Stimulated activated CD4-positive, alpha-beta T cell treated with anti-CD3 and anti-CD28 coated beads, Interleukin-4, amount 100 ng/mL, for 4 hours (primary cell): ENCODE measurements around the gene DEFB108B.
"Not testable (repeated sequence)": the region's sequence is repeated elsewhere in the genome, so short reads cannot be mapped to it uniquely, and the experiment has no call there.

Experiments
- DNase-seq, 2 experiments: peaks; one replicate each; pipeline ENCODE4 v3.0.0-alpha.2; 2020

Gene DEFB108B, protein sequence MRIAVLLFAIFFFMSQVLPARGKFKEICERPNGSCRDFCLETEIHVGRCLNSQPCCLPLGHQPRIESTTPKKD

DNA sequence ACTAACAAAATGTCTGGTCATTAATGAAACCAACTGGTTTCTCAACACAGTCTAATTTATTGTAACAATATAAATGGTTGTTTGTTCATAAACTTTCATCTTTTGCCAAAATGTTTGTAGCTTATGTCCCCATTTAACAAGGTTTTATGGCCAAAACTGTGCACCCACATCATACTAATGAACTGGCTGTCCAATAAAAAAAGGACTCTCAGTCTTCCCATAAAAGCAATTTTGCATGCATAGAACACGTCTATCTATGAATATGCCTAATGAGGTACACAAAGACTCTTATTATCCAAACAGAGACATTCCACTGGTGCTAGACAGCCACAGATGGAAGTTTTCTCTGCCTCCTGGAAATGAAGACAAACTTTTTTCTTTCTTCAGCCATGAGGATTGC, at the start of gene DEFB108B:
Gene DEFB108B (plus strand): TSS at position 390 of the 400 bp plus-strand sequence. CDS start 0 bp downstream, at position 390.
- not testable (repeated sequence) for DNase-seq

DNA sequence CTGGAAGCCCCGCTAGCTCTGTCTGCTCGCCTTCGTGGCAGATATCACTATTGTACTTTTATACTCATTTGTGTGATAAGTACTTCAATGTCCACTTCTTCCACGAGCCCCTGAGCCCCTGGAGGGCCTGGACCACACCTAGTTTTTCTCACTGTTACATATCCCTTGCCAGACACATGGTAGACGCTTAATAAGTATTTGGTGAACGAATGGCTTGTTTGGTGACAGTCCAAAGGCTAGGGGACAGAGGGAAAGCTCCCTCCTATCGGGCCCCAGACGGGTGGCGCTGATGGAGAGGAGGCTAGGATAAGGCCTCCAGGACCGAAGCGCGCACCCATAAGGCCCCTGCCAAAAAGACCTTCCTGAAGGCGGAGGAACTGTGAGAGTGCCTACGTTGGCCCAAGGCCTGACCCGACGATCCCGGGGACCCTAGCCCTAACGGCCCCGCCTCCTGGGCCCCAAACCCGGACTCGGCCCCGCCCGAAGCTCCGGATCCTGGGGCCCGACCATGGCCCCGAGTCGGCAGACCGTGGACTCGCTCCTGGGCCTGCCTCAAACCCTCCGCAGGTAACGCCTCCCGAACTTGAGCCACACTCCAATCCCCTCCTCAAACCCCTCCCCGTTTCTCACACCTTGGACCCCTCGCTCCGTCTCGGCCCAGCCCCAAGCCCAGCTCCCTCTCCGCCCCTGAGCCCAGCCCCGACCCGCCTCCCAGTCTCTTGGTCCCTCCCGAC, 46.7 kb upstream of the DEFB108B start:
- DNase-seq, result not testable (repeated sequence)

DNA sequence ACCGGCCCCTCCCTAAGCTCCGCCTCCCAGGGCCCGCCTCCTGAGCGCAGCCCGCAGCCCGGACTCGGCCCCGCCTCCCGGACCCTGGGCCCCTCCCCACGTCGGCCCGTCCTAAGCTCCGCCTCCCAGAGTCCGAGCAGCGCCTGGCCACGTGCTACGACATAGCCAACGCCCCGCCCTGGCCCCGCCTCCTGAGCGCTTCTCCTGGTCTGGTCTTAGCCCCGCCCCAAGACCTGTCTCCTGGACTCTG, 46.2 kb upstream of the DEFB108B start:
- DNase-seq, result peak; percentile 99

DNA sequence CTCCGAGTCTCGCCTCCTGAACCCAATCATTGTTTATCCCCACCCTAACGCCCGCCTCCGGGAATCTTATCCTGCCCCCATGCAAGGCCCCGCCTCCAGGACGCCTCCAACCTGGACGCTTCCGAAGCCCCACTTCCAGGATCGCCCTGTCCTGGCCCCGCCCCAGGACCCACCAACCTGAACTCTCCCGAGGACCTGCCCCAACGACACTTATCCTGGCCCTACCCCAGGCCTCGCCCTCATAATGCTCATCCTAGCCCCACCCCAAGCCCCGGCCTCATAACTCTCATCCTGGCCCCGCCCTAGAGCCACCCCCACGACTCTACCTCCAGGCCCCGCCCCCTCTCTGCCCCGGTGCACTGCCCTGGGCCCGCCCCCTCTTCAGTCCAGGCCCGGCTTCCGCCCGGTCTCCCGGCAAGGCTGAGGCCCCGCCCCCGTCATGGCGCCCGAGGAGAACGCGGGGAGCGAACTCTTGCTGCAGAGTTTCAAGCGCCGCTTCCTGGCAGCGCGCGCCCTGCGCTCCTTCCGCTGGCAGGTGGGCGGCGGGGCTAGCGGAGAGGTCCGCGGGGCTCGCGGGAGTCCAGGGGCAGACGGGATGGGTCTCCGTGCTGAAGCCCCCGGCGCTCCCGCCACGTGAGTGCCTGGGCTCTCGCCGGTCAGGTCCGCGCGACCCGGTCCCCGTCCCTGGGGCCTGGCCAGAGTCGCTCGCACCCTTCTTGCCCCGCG, 45.7 kb upstream of the DEFB108B start:
- DNase-seq, result peak; percentile 86 to 87

DNA sequence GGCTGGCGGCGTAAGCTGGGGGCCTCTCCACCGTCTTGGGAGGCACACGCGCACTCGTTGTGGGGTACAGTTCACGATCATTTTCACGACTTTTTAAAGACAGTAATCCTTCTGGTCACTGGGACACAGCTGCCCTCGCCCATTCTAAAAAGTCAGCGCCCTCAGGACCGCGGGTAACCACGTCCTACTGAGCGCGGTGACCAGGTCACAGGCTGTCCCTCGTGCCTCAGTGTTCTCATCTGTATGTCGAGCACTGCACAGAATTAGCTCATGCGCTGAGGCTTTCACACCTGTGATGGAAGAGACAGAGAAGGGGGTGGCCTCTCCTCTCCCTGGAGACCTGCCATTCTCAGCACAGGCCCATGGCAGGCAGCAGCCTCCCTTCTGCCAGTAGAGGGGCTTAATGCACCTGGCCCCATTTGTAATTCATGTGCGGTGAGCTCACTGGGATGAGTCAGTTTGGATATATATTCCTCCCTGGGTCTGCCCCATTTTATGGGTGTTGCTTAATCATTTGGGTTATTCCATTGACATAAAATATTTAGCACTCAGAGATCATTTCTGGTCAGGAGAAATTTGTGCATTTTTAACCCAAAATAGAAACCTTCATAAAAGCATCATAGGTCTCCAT, 45.1 kb upstream of the DEFB108B start:
- not testable (repeated sequence) for DNase-seq

DNA sequence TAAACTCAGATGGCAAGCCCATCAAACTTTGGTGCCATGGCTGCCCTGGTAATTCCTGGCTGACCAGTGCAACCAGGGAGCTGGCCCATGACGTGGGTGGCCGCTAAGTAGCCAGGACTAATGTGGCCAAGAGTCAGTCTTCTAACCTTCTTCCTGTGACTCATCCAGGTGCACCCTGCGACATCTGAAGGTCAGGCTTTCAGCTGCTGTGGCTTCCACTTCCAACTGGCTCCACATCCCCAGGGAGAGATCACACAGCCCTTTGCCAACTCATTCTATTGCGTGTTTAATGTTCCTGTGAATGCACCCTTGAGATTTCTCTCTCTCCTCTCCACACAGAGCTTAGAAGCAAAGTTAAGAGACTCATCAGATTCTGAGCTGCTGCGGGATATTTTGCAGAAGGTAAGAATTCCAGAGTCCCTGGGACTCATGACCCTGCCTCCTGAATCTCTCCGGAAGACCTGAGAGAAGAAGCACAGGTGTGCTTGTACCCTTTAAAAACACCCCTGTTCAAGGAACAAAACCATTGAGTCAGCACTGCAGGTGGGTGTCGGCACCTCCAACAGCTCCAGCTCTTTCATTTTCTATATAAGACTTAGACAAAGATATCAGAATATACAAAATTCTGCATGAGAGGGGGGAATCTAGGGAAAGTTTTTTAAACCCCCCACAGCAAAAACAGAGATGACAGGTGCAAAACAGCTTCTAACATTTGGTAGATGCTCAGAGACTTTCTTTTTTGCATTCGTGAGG, 43.4 kb upstream of the DEFB108B start:
- DNase-seq, result not testable (repeated sequence)

DNA sequence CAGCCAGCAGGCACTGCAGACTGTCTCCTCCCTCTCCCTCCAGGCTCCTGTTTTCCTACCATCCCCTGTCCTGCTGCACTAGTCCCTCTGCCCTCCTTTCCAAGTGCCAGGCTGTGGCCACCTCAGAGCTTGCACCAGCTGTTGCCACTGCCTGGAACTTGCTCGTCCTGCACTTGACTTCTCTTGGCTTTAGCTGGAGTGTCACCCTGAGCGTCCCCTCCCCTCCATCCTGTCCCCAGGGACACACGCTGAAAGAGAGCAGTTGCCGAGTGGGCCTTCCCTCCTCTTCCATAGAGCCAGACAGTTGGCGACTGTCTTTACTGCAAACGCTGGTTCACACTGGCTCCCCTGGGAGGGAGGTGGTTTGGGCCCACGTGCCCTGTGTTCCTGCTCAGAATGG, 41.9 kb upstream of the DEFB108B start:
- DNase-seq, result not testable (repeated sequence)

DNA sequence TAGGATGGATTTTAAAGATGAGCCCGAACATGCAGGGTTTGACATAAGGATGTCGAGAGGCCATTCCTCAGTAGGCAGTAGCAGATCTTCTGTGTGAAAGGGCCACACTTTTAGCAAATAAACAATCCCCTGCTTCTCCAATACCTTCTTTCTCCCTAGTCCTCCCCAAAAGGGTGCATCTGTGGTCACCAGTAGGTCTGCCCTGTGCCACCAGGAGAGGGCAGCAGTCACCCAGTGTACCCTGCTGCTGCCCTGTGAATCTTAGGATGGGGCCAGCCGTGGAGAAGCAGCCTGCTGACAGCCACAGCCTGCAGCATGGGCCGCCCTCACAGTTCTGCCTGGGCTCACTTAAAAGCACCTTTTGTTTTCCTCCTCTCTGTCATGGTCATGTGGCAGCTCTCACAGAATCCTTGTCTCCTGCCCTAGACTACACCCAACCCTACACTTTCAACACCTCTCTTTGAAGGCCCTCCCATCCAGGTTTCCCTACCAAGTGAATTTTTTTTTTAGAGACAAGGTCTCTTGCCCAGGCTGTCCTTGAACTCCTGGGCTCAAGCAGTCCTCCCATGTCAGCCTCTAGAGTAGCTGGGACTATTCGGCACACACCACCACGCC, 40.3 kb upstream of the DEFB108B start:
- DNase-seq, result peak; percentile 32 to 50

DNA sequence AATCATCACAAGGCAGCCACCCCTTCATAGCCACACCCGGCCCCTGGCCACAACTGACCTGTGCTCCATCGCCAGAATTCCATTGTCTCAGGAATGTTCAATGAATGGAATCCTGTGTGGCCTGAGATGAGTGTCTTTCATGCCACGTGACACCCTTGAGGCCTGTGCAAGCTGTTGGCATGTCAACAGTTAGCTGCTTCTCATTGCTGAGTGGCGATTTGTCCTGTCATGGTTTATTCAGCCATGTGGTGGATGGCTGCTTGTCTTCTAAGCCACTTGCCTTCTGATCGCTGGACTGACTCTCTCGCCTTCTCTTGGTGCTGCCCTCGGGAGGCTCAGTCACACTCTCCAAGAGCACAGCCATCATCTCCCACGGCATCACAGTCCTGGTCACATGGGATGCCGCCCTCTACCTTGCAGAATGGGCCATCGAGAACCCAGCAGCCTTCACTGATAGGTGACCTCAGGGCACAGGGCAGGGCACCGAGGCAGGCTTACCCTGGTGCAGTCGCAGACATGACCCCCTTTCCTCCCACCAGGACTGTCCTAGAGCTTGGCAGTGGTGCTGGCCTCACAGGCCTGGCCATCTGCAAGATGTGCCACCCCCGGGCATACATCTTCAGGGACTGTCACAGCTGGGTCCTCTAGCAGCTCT, 38.5 kb upstream of the DEFB108B start:
- DNase-seq, result not testable (repeated sequence)

DNA sequence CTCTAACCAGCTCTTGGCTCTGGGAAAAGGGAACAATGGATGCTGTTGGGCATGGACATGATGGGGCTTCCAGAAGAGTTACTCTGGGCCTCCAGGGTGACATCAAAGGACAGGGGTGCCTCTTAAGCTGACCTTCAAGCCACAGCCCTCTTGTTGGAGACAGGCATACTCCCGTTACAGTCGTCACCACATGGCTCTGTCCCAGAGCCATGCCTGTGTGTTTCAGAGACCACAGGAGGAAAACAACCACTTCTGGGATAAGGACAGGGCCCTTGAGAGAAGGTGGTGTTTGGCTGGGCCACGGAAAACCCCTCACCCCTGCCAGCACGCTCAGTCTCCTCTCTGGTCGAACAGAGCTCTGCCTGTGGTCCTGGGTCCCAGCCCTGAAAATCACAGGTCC, 37.8 kb upstream of the DEFB108B start:
- not testable (repeated sequence) for DNase-seq

DNA sequence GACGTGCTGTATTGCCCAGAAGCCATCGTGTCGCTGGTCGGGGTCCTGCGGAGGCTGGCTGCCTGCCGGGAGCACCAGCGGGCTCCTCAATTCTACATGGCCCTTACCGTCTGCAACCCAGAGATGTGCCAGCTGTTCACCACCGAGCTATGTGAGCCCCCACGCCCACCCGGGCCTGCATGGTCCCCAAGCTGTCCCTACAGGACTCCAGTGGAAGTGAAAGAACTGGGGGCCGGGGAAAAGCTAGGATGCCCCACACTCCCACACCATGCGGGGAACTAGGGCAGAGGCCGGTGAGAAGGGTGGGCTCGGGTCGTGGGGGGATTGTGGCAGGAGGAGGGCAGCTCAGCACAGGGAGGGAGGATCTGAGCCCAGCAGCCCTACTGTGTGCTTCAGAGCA, 37.0 kb upstream of the DEFB108B start:
- not testable (repeated sequence) for DNase-seq

DNA sequence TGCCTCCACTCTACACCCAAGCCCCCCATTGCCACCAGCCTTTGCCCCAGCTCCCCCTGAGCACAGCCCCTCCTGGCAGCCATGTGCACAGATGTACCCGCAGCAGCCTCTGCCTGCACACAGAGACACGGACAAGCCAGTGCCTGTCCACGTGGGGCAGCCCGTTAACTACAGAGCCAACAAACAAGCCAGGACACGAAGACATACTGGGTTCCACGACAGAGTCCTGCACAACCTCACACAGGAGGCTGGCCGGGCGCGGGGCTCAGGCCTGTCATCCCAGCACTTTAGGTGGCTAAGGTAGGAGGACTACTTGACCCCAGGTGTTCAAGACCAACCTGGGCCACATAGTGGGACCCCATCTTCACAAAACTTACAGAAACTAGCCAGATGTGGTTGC, 36.2 kb upstream of the DEFB108B start:
- not testable (repeated sequence) for DNase-seq

DNA sequence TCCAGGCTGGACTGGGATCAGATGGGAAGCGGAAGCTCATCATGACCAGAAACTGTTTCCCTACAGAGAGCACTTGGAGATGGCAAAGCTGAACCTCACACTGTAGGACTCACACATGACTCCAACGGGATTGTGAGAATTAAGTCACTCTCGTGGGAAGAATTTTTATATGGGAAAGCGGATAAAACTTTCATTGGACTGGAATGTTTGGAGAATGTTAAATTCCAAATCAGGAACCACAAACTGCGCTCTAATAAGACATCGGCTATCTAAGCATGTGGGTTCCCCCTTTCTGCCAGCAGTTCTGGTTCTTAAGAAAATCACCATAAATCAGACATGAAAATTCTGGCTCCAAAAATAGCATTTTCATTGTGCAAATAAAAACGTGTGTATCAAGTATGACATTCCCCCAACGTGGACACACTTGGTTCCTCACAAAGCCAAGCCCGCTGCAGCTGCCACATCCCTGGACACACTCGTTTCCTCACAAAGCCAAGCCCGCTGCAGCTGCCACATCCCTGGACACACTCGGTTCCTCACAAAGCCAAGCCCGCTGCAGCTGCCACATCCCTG, 33.4 kb upstream of the DEFB108B start:
- not testable (repeated sequence) for DNase-seq

DNA sequence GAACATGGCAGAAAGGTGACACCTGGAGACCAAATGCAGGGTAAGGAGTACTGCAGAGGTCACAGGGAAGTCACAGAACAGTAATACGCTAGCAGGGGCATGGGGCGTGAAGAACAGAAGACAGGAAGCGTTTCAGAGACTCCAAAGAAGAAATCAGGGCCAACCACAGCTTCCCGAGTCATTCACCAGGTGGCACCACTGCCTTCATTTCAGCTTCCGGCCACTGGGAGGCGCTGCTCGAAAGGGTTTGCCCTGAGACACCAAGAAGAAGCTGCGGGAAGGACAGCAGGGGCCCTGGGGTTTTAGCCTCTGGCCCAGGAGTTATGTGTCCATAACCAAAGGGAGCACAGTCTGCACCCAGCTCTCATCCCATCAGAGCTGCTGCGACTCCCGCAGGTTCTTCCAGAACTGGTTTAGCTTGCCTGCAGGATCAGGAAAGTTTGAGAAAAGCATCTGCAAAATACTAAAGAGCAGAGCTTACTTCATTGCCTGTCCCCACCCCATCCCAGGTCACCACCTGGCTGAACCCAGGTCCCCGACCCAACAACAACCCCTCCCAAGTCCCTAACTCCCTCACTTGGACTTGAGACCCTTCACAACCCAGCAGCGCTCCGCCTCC, 32.6 kb upstream of the DEFB108B start:
- peak; percentile 75 for DNase-seq

DNA sequence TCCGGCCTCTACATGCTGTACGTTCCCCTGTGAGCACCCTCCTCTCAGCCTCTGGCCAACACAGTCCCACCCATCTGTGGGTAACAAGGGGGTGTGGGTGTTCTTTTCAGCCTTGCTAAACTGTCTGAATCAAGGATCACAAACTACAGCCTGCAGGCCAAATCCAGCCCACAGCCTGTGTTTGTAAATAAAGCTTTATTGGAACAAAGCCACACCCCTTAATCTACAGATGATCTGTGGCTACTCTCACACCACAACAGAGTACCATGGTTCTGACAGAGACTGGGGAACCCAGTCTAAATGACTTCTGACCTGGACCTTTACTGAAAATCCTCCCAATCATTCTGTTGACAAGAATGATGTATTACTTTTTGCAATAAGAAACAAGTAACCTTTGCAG, 32.0 kb upstream of the DEFB108B start:
- not testable (repeated sequence) for DNase-seq

DNA sequence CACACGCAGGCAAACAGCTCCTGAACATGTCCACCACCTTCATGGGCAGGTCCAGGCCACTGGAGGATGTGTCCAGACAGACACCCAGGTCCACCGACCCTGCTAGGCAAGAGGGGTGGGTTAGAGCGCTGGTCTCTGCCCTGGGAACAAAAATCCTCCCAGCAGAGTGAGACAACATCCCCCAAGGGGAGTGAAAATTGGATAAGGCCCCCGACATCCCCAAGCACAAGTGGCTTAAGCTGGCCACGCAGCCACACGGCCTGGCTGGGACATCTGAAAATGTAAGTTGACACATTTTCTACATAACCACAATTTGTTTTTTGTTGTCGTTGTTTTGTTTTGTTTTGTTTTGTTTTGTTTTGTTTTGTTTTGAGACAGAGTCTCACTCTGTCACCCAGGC, 30.1 kb upstream of the DEFB108B start:
- not testable (repeated sequence) for DNase-seq

DNA sequence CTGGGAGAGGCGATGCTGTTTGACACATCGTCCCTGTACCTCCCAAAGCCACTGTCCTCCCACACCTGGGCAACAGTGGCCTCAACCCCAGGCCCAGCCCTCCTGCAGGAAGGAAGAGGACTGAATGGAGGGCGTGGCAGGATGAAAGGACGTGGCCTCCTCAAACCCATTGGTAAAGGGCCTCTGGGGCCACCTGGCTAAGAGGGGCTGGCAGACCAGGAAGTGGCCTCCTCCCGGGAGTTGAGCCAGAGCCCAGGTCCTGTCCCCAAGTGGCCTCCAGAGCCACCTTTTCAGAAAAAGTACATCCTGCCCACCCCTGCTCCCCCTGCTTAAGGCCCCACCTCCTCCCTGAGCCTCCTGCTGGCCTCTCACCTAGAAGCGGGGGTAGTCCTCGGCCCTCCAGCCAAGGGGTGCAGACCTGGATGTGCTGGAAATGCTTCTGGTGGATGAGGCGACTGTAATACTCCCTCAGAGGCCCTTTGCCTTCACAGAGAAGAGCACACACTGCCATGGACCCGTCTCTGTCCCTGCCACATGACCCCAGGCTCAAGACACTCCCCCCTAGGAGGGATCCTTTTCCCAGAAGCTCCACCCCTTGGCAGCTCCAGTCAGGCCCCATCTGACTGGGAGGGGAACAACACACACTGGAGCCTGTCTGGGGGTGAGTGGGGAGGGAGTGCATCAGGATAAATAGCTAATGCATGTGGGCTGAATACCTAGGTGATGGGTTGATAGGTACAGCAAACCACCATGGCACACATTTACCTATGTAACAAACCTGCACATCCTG, 28.6 kb upstream of the DEFB108B start:
- not testable (repeated sequence) for DNase-seq

DNA sequence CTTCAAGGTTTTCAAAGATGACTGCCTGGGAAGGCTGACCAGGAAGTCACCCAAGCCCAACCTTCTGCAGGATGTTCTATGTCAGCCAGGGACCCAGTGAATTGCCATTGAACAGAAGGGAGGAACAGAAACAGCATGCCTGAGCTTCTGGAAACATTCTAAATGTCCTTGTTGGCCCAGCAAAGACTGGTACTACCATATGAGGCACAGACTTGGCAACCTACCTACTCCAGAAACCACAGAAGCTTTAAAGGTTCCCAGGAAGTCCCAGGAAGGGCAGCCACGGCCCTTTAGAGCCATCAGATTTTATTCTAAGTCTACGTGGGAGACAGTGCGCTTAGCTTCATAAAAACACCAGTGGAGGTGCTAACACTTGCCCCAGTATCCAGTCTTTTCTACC, 20.5 kb upstream of the DEFB108B start:
- DNase-seq, result not testable (repeated sequence)

DNA sequence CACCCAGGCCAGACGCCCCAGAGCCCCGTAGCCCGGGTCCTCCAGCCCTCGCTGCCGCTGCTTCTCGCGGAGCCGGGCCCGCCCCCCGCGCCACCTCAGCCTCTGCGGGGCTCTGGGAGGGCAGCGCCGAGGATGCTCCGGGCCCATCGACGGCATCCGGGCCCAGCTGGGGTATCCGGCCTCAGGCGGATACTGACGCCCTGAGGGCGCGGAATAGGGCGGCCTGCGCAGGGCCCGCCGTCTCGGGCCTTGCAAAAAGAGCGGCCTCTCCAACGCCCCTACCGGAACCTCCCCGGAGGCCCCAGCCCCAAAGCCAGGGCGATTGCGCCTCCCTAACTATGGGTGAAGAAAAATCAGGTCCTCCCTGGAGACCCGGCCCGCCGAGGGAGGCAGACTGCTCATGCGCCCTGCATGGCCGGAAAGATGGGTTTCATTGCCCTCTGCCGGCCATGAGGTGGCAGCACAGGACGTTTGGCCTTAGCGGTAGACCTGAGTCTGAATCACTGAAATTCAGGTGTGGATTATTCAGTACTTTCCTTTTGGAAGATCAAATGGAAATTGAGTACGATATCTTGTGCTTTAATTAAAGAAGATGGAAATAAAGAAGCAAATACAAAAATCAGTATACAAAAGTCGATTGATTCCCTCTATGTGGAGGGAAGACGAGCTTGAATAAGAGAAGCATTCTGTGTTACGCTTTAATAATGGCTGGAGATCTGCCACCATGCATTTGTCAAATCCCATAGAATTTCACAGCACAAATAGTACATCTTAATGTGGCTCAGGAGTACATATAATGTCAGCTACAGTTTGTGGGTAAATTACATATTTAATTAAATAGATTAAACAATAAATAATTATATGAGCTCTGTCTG, 19.3 kb upstream of the DEFB108B start:
- DNase-seq, result peak; percentile 76 to 82
